ENCODE measurements around the gene MROH8. TPM values are rescaled to one million over a fixed set of nuclear protein-coding genes. Genes with fewer than 3 reads are reported as not detected.
"Not testable (repeated sequence)": the region's sequence is repeated elsewhere in the genome, so short reads cannot be mapped to it uniquely, and the experiment has no call there.

MROH8 gene
- total RNA-seq, 1 experiment from 2014 or later = 2.1 TPM

- no peak overlapping the region for H3K4me3 ChIP-seq
- H3K36me3 ChIP-seq = peaks cover 2% of the 10 kb centered on the region; the same call in 1 of the 2 replicates
- no peaks in the 10 kb centered on the region for H3K4me1 ChIP-seq
- H3K27ac ChIP-seq = no peak overlapping the region
- H3K9me3 ChIP-seq (replicated peaks) = no peaks in the 10 kb centered on the region
- DNase-seq = no peak
- peaks cover 3% of the 10 kb centered on the region; the same call in 1 of the 2 replicates for H3K27me3 ChIP-seq
These were observed 70.7 kb downstream of the MROH8 start for GRCh38 chr20:37108676-37109075.

- H3K27me3 ChIP-seq = peaks cover 3% of the 10 kb centered on the region; the same call in 1 of the 2 replicates
- H3K4me1 ChIP-seq = no peaks in the 10 kb centered on the region
- no peaks in the 10 kb centered on the region for H3K9me3 ChIP-seq (replicated peaks)
- peaks cover under 1% of the 10 kb centered on the region; the same call in 1 of the 2 replicates for H3K36me3 ChIP-seq
- H3K4me3 ChIP-seq = no peak overlapping the region
- no peak for DNase-seq
- H3K27ac ChIP-seq = no peak overlapping the region
These were observed 76.8 kb downstream of the MROH8 start for GRCh38 chr20:37102571-37102970.

GRCh38 chr20:37096415-37097041, 82.8 kb downstream of the MROH8 start:
- peak overlapping the region; percentile 99 for H3K27ac ChIP-seq
- H3K27me3 ChIP-seq = no peaks in the 10 kb centered on the region
- peak; percentile 58 to 71 for DNase-seq
- peak overlapping the region; percentile 79 for H3K4me3 ChIP-seq
- no peaks in the 10 kb centered on the region for H3K9me3 ChIP-seq (replicated peaks)
- peaks cover 9% of the 10 kb centered on the region for H3K36me3 ChIP-seq
- H3K4me1 ChIP-seq = peaks cover 9% of the 10 kb centered on the region; the same call in 1 of the 2 replicates

DNA sequence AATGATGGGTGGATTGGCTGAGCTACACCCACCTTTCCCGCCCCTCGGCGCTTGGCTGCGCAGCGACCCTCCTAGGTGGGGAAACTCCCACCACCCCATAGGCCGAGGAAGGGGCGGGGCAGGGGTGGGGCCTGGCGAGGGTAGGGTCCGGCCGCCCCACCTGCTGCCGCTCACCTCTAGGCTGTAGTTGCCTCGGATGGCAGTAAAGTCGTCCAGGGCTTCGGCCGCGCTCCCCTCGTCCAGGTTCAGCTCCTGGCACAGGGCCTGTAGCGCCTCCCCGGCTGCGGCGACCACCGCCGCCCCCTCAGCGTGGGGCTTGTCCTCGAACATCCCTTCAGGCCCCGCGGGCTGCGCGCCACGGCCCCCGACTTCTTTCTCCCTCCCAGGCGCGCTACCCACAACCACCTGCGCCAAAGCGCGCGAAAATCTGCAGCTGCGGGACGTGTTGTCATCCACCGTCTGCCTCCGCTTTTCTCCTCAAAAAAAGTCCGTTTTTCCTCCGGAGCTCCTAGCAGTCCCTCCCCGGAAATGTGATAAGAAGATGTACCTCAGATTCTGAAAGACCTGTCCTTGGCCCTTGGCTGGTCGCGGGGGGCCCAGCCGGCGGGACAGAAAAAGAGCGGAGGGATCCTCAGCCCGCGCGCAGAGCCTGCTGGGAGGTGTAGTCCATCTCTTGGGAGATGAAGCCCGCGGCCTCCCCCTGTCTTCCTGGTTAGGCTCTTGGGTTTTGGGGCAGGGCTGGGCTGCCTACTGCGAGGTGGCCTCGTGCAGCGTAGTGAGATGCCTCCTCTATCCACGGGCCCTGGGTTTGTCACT, 83.5 kb downstream of the MROH8 start, which contains the start of gene RBL1:
RBL1 (minus strand) TSS at position 399 of the 816 bp plus-strand sequence; CDS start at position 330, 69 bp downstream.
- peak; percentile 96 for DNase-seq
- H3K4me3 ChIP-seq = peak within 1 kb of the TSS; percentile 79
- no peaks in the 10 kb centered on the region for H3K27me3 ChIP-seq
- H3K9me3 ChIP-seq (replicated peaks) = no peaks in the 10 kb centered on the region
- H3K27ac ChIP-seq = peak within 1 kb of the TSS; percentile 99
- H3K4me1 ChIP-seq = peaks cover 9% of the 10 kb centered on the region; the same call in 1 of the 2 replicates
- H3K36me3 ChIP-seq = peaks cover 11% of the 10 kb centered on the region

DNA sequence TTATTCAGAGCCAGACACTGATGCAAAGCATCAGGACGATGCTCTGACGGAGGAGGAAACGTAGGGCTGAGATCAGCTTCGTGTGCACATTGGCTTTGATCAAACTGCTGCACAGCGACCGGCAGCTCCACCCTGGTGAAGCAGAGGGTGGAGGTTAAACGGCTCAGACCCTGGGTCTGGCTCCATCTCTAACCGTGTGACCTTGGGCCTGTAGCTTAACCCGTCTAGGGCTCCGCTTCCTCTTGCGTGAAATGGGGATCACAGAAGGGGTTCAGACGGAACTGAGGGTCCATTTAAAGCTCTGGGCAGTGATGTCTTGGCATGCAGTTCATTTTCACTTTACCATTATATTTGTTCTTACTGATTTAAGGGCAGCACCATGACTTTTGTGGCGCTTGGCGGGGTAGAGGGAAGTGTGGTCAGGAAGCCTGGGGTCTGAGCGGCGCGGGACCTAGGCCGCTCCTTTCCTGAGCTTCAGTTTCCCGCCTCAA, 84.2 kb downstream of the MROH8 start:
- Histone ChIP-seq H3K36me3 (peaks cover 17% of the 10 kb centered on the region), H3K9me3 (replicated peaks) (no peaks in the 10 kb centered on the region), H3K27me3 (no peaks in the 10 kb centered on the region), H3K4me1 (peaks cover 9% of the 10 kb centered on the region; the same call in 1 of the 2 replicates), H3K27ac (peak overlapping the region; percentile 99), H3K4me3 (peak overlapping the region; percentile 79)
- DNase-seq = no peak

DNA sequence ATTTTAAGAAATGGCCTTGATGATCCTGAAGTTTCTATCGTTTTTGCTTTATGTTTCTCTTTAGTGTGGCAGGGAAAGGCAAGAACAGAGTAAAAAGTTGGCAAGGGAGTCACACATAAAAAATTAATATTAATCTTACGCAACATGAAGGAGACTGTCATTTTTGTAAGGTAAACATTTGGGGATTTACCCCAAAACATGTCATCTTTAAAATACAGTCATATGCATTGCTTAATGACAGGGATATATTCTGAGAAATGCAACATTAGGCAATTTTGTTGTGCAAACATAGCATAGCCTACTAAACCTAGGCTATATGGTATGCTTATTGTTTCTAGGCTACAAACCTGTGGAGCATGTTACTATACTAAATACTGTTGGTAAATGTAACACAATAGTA, 88.9 kb downstream of the MROH8 start:
- H3K27ac ChIP-seq = no peak overlapping the region
- H3K9me3 ChIP-seq (replicated peaks) = no peaks in the 10 kb centered on the region
- peaks cover 60% of the 10 kb centered on the region for H3K36me3 ChIP-seq
- no peak for DNase-seq
- peaks cover 9% of the 10 kb centered on the region; the same call in 1 of the 2 replicates for H3K4me1 ChIP-seq
- H3K27me3 ChIP-seq = no peaks in the 10 kb centered on the region
- no peak overlapping the region for H3K4me3 ChIP-seq

GRCh38 chr20:37081717-37082289, 97.5 kb downstream of the MROH8 start:
- no peaks in the 10 kb centered on the region for H3K27me3 ChIP-seq
- H3K4me1 ChIP-seq = no peaks in the 10 kb centered on the region
- no peak overlapping the region for H3K27ac ChIP-seq
- peak in 1 of 2 experiments; percentile 21 for DNase-seq
- no peaks in the 10 kb centered on the region for H3K9me3 ChIP-seq (replicated peaks)
- H3K4me3 ChIP-seq = no peak overlapping the region
- peaks cover 61% of the 10 kb centered on the region for H3K36me3 ChIP-seq

DNA sequence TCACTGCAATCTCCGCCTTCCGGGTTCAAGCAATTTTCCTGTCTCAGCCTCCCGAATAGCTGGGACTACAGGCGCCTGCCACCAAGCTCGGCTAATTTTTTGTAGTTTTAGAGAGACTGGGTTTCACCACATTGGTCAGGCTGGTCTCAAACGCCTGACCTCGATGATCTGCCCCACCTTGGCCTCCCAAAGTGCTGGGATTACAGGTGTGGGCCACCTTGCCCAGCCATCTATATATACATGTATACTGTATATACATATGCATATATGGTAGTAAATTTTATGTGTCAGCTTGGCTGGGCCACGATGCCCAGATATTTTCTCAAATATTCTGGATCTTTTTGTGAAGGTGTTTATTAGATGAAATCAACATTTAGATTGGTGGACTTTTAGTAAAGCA, 102.3 kb downstream of the MROH8 start:
- no peaks in the 10 kb centered on the region; the same call in 1 of the 2 replicates for H3K4me1 ChIP-seq
- peaks cover 53% of the 10 kb centered on the region for H3K36me3 ChIP-seq
- no peak overlapping the region for H3K4me3 ChIP-seq
- peaks cover 7% of the 10 kb centered on the region; the same call in 1 of the 2 replicates for H3K9me3 ChIP-seq (replicated peaks)
- no peak for DNase-seq
- H3K27ac ChIP-seq = no peak overlapping the region
- H3K27me3 ChIP-seq = no peaks in the 10 kb centered on the region

DNA sequence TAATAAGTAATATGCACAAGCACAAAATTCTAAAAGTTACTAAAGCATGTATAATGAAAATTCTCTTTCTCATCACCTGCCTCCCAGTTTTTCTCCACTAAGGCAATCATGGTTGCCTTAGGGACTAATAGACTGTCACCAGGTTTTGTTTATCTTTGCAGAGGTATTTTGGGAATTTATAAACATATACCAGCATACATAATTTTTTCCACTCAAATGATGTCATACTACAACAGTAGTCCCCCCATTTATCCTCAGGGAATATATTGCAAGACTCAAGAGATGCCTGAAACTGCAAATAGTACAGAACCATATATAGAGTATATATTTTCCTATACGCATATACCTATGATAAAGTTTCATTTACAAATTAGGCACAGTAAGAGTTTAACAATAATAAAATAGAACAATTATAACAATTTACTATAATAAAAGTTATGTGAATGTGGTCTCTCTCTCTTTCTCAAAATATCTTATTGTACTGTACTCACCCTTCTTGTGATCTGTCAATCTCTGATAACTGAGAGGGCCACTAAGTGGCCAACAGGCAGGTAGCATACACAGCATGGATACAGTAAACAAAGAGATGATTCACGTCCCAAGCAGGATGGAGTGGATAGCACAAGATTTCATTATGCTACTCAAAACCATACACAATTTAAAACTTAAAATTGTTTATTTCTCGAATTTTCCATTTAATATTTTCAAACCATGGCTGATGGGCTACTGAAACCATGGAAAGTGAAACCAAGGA, 103.2 kb downstream of the MROH8 start:
- no peak overlapping the region for H3K27ac ChIP-seq

DNA sequence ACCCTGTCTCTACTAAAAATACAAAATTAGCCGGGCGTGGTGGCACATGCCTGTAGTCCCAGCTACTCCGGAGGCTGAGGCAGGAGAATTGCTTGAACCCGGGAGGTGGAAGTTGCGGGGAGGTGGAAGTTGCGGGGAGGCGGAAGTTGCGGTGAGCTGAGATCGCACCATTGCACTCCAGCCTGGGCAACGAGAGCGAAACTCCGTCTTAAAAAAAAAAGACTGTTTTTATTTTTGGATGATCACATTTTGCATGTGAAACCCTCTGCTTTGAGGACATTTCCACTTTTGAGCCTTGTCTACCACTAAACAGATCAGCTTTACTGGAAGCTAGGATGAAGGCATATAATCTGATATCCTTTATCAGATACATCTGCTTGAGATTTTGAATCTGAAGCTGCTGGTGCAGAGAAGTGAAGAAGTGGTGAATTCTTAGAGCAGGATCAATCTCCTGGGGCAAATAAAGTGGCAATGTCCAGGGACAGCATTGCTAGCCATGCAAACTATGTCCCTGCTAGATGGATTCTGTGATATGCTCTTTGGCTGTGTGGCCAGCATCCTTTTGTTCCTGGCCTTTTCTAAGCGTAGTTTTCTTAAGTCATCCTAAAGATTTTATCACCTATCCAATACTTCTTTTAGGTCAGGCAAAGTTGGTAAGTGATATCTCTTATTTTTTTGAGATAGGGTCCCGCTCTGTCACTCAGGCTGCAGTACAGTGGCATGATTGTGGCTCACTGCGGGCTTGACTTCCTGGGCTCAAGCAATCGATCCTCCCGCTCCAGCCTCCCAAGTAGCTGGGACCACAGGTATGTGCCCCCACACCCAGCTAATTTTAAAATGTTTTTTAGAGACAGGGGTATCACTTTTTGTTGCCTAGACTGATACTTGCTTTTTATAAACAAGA, 106.8 kb downstream of the MROH8 start:
- Histone ChIP-seq H3K36me3 (peaks cover 60% of the 10 kb centered on the region), H3K4me1 (no peaks in the 10 kb centered on the region; the same call in 1 of the 2 replicates), H3K27ac (no peak overlapping the region), H3K9me3 (replicated peaks) (peaks cover 7% of the 10 kb centered on the region; the same call in 1 of the 2 replicates), H3K4me3 (no peak overlapping the region), H3K27me3 (no peaks in the 10 kb centered on the region)
- DNase-seq = no peak

More for the DNA sequence above, 103.2 kb downstream of the MROH8 start:
- H3K36me3 ChIP-seq = peaks cover 56% of the 10 kb centered on the region
- DNase-seq = no peak
- no peaks in the 10 kb centered on the region; the same call in 1 of the 2 replicates for H3K4me1 ChIP-seq
- no peaks in the 10 kb centered on the region for H3K27me3 ChIP-seq
- peaks cover 7% of the 10 kb centered on the region; the same call in 1 of the 2 replicates for H3K9me3 ChIP-seq (replicated peaks)
- H3K4me3 ChIP-seq = no peak overlapping the region

GRCh38 chr20:37071481-37071911, 107.9 kb downstream of the MROH8 start:
- no peak for DNase-seq
- Histone ChIP-seq H3K36me3 (peaks cover 65% of the 10 kb centered on the region), H3K4me1 (peaks cover 3% of the 10 kb centered on the region; the same call in 1 of the 2 replicates), H3K27me3 (no peaks in the 10 kb centered on the region), H3K27ac (no peak overlapping the region), H3K9me3 (replicated peaks) (peaks cover 7% of the 10 kb centered on the region; the same call in 1 of the 2 replicates), H3K4me3 (no peak overlapping the region)

- not testable (repeated sequence) for H3K27ac ChIP-seq; DNase-seq; H3K4me1 ChIP-seq; H3K4me3 ChIP-seq; H3K27me3 ChIP-seq; H3K9me3 ChIP-seq (replicated peaks)
- peaks cover 66% of the 10 kb centered on the region for H3K36me3 ChIP-seq
These were observed 109.8 kb downstream of the MROH8 start for GRCh38 chr20:37069563-37069962.

DNA sequence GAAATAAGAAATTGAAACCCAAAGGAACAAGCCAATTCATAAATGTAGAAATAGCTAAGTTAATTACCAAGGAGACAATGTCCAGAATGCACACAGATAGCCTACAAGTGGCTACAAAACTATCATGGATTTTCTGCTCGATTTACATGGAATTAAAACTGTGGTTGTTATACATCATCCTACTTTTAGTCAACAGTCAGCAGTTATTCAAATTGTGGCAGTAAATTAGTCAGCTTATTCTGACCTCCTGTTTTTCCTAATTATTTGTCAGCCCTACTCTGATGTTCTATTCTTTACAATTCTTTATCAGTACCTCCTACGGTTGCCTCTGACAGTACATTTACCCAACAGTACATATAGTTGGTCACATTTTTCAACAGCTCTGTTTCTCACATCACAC, 113.2 kb downstream of the MROH8 start:
- no peak for DNase-seq
- no peaks in the 10 kb centered on the region for H3K9me3 ChIP-seq (replicated peaks)
- no peak overlapping the region for H3K27ac ChIP-seq
- no peaks in the 10 kb centered on the region for H3K27me3 ChIP-seq
- peaks cover 3% of the 10 kb centered on the region; the same call in 1 of the 2 replicates for H3K4me1 ChIP-seq
- H3K36me3 ChIP-seq = peaks cover 60% of the 10 kb centered on the region
- no peak overlapping the region for H3K4me3 ChIP-seq

All from SJCRH30 (cell line).